NT2/D1 (cell line): Measurements from ENCODE around the gene EGFLAM.

ENCODE experiments used
- SUZ12 ChIP-seq: IDR thresholded peaks from 2 replicates; pipeline ENCODE4 v1.6.1; 2011; ENCODE audit not compliant: insufficient read length, insufficient read depth; ENCODE audit errors: extremely low read depth
- YY1 ChIP-seq: IDR thresholded peaks from 2 replicates; pipeline ENCODE4 v1.6.1; 2011; ENCODE audit not compliant: insufficient read length, insufficient read depth
- ZNF274 ChIP-seq: IDR thresholded peaks from 2 replicates; pipeline ENCODE4 v1.6.1; 2011; ENCODE audit warnings: mild to moderate bottlenecking, low read depth, low read length

GRCh38 chr5:38431242-38431853 lies 173.0 kb downstream of the EGFLAM start:
- TF ChIP-seq ZNF274 (no peak), YY1 (no peak), SUZ12 (no peak)
